Measurements from ENCODE around the gene DNAJC16. TPM values are rescaled to one million over a fixed set of nuclear protein-coding genes. Genes with fewer than 3 reads are reported as not detected.
A peak's percentile ranks its signal among the peaks of the same experiment; 100 is the strongest.

DNAJC16 gene
- total and polyA plus RNA-seq, 2 of the 13 experiments (the other 11 are each of a cell fraction or from before 2014, with no cell fraction given) = 11.4 to 15.4 TPM

- peak; percentile 63; the same call in 1 of the 2 replicates for TF ChIP-seq IRX3 (CRISPR knock-in tag; IDR thresholded peaks at IDR 0.05; ENCODE audit: borderline replicate concordance, low read depth)
- 0 out of 2 replicates have a peak, but pooled peaks have one; percentile 44 for TF ChIP-seq SP140L (CRISPR knock-in tag; IDR thresholded peaks at IDR 0.05; ENCODE audit: borderline replicate concordance)
- TF ChIP-seq SRSF9 (IDR thresholded peaks at IDR 0.05; ENCODE audit: borderline replicate concordance, insufficient read depth, low read depth, low read length, poor library complexity, severe bottlenecking) = no peak
- TF ChIP-seq RBM39 (IDR thresholded peaks at IDR 0.05; ENCODE audit: low read depth, low read length, poor library complexity, severe bottlenecking) = peak; percentile 51
- TF ChIP-seq ZSCAN20 (CRISPR knock-in tag; IDR thresholded peaks at IDR 0.05; ENCODE audit: borderline replicate concordance) = peak; percentile 83; the same call in 1 of the 2 replicates
- TF ChIP-seq ZMAT5 (CRISPR knock-in tag; IDR thresholded peaks at IDR 0.05; ENCODE audit: borderline replicate concordance, low read depth) = no peak
- TF ChIP-seq ZNF142 (CRISPR knock-in tag; IDR thresholded peaks at IDR 0.05) = 0 out of 2 replicates have a peak, but pooled peaks have one; percentile 74
- TF ChIP-seq HINFP (CRISPR knock-in tag; IDR thresholded peaks at IDR 0.05; ENCODE audit: low read depth) = peak; percentile 72; the same call in 1 of the 2 replicates
- no peak for TF ChIP-seq BATF2 (CRISPR knock-in tag; IDR thresholded peaks at IDR 0.05)
- peak; percentile 91; the same call in 1 of the 2 replicates for TF ChIP-seq ZNF451 (CRISPR knock-in tag; IDR thresholded peaks at IDR 0.05)
- peak; percentile 59; the same call in 1 of the 2 replicates for TF ChIP-seq SKIL (CRISPR knock-in tag; IDR thresholded peaks at IDR 0.05; ENCODE audit: borderline replicate concordance)
- TF ChIP-seq CTCF (CRISPR knock-in tag; IDR thresholded peaks at IDR 0.05) = peak; percentile 63
- no peak for TF ChIP-seq ZNF207 (IDR thresholded peaks at IDR 0.05; ENCODE audit: borderline replicate concordance)
Observed at GRCh38 chr1:15584489-15585363, 58.1 kb downstream of the DNAJC16 start, which contains the start of gene AGMAT (continued).

All from HepG2 (cell line).